Sigmoid colon (tissue), 7 donors: Measurements from ENCODE around the gene DDX28. TPM values are rescaled to one million over a fixed set of nuclear protein-coding genes. Genes with fewer than 3 reads are reported as not detected.

Source experiments
- DNase-seq: peaks from one replicate; pipeline ENCODE4 v3.0.0-alpha.2; 2019
- H3K27ac ChIP-seq, 4 donors: fragments of 200-600 bp; sonication (generic); one replicate each; pipeline ENCODE4 v1.5.1; 2016 to 2019; ENCODE audit warnings: mild to moderate bottlenecking in 1 of 4
- H3K27me3 ChIP-seq, 3 donors: fragments of 200-600 bp; sonication (generic); one replicate each; pipeline ENCODE4 v1.5.1; 2019; ENCODE audit warnings: mild to moderate bottlenecking in 1 of 3
- H3K36me3 ChIP-seq, 4 donors: fragments of 200-600 bp; sonication (generic); one replicate each; pipeline ENCODE4 v1.5.1; 2016 to 2019
- H3K4me1 ChIP-seq, 4 donors: fragments of 200-600 bp; sonication (generic); one replicate each; pipeline ENCODE4 v1.5.1; 2017 to 2019
- H3K4me3 ChIP-seq, 4 donors: fragments of 200-600 bp; sonication (generic); one replicate each; pipeline ENCODE4 v1.5.1; 2017 to 2019; ENCODE audit warnings: mild to moderate bottlenecking in 2 of 4, moderate library complexity in 1 of 4
- H3K9me3 ChIP-seq, 4 donors: fragments of 200-600 bp in 3 of 4; sonication (generic) in 3 of 4; one replicate each; pipeline versions ENCODE4 v1.5.1 to v1.6.1; 2013 to 2019
- CTCF ChIP-seq, 4 experiments: fragments of 450-650 bp in 3 of 4; fragments of 200-600 bp in 1 of 4; IDR thresholded peaks; one replicate each; pipeline ENCODE4 v1.5.1; 2016 to 2019; ENCODE audit warnings: antibody characterized with exemption in 4 of 4, mild to moderate bottlenecking in 3 of 4, moderate library complexity in 2 of 4
- EP300 ChIP-seq, 4 donors: sonication (generic); formaldehyde crosslinking; IDR thresholded peaks; one replicate each; pipeline ENCODE4 v1.6.1; 2017; ENCODE audit warnings: antibody characterized with exemption in 4 of 4
- POLR2A ChIP-seq, 2 donors: fragments of 450-650 bp; IDR thresholded peaks; one replicate each; pipeline ENCODE4 v1.6.1; 2016; ENCODE audit warnings: antibody characterized with exemption in 2 of 2, mild to moderate bottlenecking in 2 of 2, moderate library complexity in 2 of 2
- POLR2AphosphoS5 ChIP-seq, 4 donors: sonication (generic); formaldehyde crosslinking; IDR thresholded peaks; one replicate each; pipeline ENCODE4 v1.6.1; 2017; ENCODE audit warnings: antibody characterized with exemption in 4 of 4
- WGBS, 2 donors: extraction: QIAGEN DNeasy Blood & Tissue Kit; methylation state at CpG; one replicate each; pipeline ENCODE4 v1.1.7; 2013; 5-methylcytosine and 5-hydroxymethylcytosine counted together
- intact Hi-C: fragments of 100-400 bp; cut with DNase I; formaldehyde crosslinking; loops from one replicate; pipeline ENCODE4 v1.15.1; 2023
- polyA plus RNA-seq, 3 donors: library from polyadenylated mRNA; stranded (reverse); fragments of 200-250 nt; gene quantifications; one replicate each; pipeline ENCODE4 v1.2.3, GENCODE V29; 2013
- total RNA-seq, 4 donors: library from RNA; depleted of rRNA; stranded (reverse); fragments of >200 nt; gene quantifications; one replicate each; pipeline ENCODE4 v1.1.0, GENCODE V29; 2016
- donor health status: healthy with polysubstance abuse.
- donor health status: Bipolar disorder and iron deficiency.
- donor health status: healthy.

DDX28 gene
- total and polyA plus RNA-seq, 7 donors = 3.0 to 12.8 (median 5.2) TPM

DNA sequence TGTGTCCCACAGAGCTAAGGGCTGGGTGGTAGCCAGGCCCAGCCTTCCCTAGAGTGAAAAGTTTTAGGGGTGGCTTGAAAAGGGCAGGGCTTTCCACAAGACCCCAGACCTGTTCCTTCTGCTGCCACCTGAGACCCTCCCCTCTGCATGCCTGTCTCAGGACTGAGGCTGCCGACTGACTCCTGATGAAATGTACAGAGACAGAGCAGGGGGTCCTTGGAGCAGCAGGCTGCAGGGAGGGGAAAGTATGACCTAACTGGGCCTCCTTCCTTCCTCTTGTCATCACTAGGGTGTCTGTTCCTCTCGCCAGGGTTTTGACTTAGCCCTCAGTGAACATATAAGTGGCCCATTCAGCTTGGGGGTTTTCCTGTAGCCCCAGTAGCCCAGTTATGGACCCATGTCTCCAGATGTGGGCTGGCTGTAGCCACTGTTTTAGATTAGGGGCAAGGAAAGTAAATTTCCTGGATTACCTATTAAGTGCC is 47.3 kb upstream of the DDX28 start:
- Histone ChIP-seq H3K4me3 (no peak overlapping the region), H3K36me3 (peaks cover 0 to 56% (median 6%) of the 10 kb centered on the region in 4 donors), H3K27me3 (no peaks in the 10 kb centered on the region), H3K27ac (no peak overlapping the region), H3K4me1 (peaks cover 0 to 34% (median 12%) of the 10 kb centered on the region in 4 donors), H3K9me3 (no peaks in the 10 kb centered on the region)
- no peak for TF ChIP-seq POLR2AphosphoS5 (IDR thresholded peaks at IDR 0.05)
- no peak for TF ChIP-seq EP300 (IDR thresholded peaks at IDR 0.05)
- TF ChIP-seq CTCF (IDR thresholded peaks at IDR 0.05) = no peak
- TF ChIP-seq POLR2A (IDR thresholded peaks at IDR 0.05) = no peak
- intact Hi-C loops = no loop called here
- 63 to 89% methylated on average over 2 of the region's 2 CpGs for WGBS, 2 donors
- DNase-seq = no peak

DNA sequence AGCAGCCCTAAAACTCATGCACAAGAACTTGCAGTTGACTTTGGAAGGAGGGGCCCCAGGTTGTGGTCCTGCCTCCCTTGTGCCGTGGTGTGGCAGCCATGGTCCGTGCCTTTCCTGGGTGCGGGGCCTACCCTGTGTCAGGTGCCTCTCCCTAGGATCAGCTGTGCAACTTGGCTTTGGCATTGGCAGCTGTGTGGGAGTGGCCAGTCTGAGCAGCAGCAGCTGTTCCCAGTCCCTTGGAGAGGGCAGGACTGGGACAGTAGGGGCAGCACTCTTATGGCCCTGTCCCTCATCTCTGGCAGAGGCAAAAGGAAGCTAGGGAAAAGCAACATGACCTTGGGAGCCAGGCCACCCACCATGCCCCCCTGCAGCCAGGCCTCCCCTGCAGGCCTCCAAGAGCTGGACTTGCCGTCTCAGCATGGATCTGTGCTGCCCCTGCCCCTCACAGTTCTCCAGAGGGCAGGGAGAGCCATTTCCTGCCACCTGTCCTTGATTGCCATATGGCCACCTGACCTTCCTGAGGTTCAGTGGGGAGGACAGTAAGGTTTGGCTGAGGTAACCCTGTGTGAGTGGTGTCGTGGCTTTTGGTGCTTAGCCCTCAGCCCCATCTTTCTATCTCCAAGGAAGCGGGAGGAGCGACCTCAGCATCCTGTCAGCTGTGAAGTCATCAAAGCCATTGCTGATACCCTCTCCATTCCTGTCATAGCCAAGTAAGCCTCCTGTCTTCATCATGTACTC is 46.6 kb upstream of the DDX28 start:
- H3K4me1 ChIP-seq = peaks cover 0 to 40% (median 15%) of the 10 kb centered on the region in 4 donors
- H3K9me3 ChIP-seq = no peaks in the 10 kb centered on the region
- H3K27me3 ChIP-seq = no peaks in the 10 kb centered on the region
- H3K27ac ChIP-seq = no peak overlapping the region
- intact Hi-C loops = no loop called here
- H3K4me3 ChIP-seq = no peak overlapping the region
- WGBS, 2 donors = 57 to 77% methylated on average over 7 of the region's 7 CpGs
- DNase-seq = no peak
- TF ChIP-seq POLR2AphosphoS5 (IDR thresholded peaks at IDR 0.05) (no peak), CTCF (IDR thresholded peaks at IDR 0.05) (no peak), EP300 (IDR thresholded peaks at IDR 0.05) (no peak), POLR2A (IDR thresholded peaks at IDR 0.05) (no peak)
- H3K36me3 ChIP-seq = peaks cover 0 to 51% (median 2%) of the 10 kb centered on the region in 4 donors

GRCh38 chr16:68068926-68069325 is 45.9 kb upstream of the DDX28 start:
- intact Hi-C loops = no loop called here
- TF ChIP-seq POLR2AphosphoS5 (IDR thresholded peaks at IDR 0.05) = no peak
- no peak for TF ChIP-seq EP300 (IDR thresholded peaks at IDR 0.05)
- TF ChIP-seq CTCF (IDR thresholded peaks at IDR 0.05) = no peak
- TF ChIP-seq POLR2A (IDR thresholded peaks at IDR 0.05) = no peak
- WGBS, 2 donors = 94 to 95% methylated on average over 9 of the region's 9 CpGs
- Histone ChIP-seq H3K4me3 (no peak overlapping the region), H3K9me3 (no peaks in the 10 kb centered on the region), H3K36me3 (peaks cover 0 to 44% (median 0%) of the 10 kb centered on the region in 4 donors), H3K27ac (no peak overlapping the region), H3K4me1 (peaks cover 0 to 48% (median 18%) of the 10 kb centered on the region in 4 donors), H3K27me3 (no peaks in the 10 kb centered on the region)
- no peak for DNase-seq

DNA sequence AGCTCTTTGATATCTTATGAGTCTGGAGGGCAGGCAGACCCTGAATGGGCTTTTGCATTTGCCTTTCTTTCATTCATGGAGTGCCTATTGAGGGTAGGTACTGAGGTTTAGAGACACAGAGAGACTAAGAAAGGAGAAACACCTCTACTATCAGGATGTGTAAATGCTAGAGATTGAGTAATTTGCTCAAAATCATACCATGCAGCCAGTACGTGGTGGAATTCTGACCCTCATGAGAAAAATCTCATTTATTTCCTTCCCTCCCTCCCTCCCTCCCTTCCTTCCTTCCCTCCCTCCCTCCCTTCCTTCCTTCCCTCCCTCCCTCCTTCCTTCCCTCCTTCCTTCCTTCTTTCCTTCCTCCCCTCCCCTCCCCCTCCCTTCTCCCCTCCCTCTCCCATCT is 43.7 kb upstream of the DDX28 start:
- intact Hi-C loops = no loop called here
- DNase-seq = no peak
- H3K4me3 ChIP-seq = no peak overlapping the region
- peak overlapping the region in 1 of 4 donors; percentile 69 for H3K27ac ChIP-seq
- peaks cover 0 to 38% (median 11%) of the 10 kb centered on the region in 4 donors for H3K4me1 ChIP-seq
- peaks cover 0 to 35% (median 0%) of the 10 kb centered on the region in 4 donors for H3K36me3 ChIP-seq
- WGBS, 2 donors = 71 to 85% methylated on average over 1 of the region's 1 CpG
- H3K9me3 ChIP-seq = no peaks in the 10 kb centered on the region
- TF ChIP-seq POLR2A (IDR thresholded peaks at IDR 0.05) (no peak), POLR2AphosphoS5 (IDR thresholded peaks at IDR 0.05) (no peak), CTCF (IDR thresholded peaks at IDR 0.05) (no peak), EP300 (IDR thresholded peaks at IDR 0.05) (no peak)
- no peaks in the 10 kb centered on the region for H3K27me3 ChIP-seq
